Measurements from ENCODE around the gene CCDC33. TPM values are rescaled to one million over a fixed set of nuclear protein-coding genes. Genes with fewer than 3 reads are reported as not detected.

CCDC33 gene
- total RNA-seq, 3 donors from 2014 or later = 0.22 TPM; not detected in 2

- Histone ChIP-seq H3K36me3 (ENCODE audit: low read depth) (no peaks in the 10 kb centered on the region), H3K4me3 (no peak overlapping the region), H3K9me3 (no peaks in the 10 kb centered on the region), H3K4me1 (ENCODE audit: low read depth) (no peaks in the 10 kb centered on the region)
- intact Hi-C loops (cut with DNase I, micrococcal nuclease) = no loop called here
- DNase-seq (peak in 2 of 3 donors; percentile 39 to 65), ATAC-seq (peak; percentile 65)
- TF ChIP-seq CTCF (IDR thresholded peaks at IDR 0.05) = no peak
Measured at GRCh38 chr15:74307827-74308811, 72.0 kb downstream of the CCDC33 start.

- ATAC-seq = peak; percentile 23
Measured at GRCh38 chr15:74311734-74312444, 75.8 kb downstream of the CCDC33 start.

GRCh38 chr15:74312445-74313007 is 76.4 kb downstream of the CCDC33 start:
- no peaks in the 10 kb centered on the region for H3K9me3 ChIP-seq
- intact Hi-C loops (cut with DNase I, micrococcal nuclease) = loop anchor here in 1 of 2 donors (10.0 kb wide), 2 partner anchors 188 to 348 kb away; no protein-coding TSS in a partner anchor
- TF ChIP-seq CTCF (IDR thresholded peaks at IDR 0.05) = no peak
- DNase-seq (no peak), ATAC-seq (peak; percentile 17)
- H3K36me3 ChIP-seq (ENCODE audit: low read depth) = no peaks in the 10 kb centered on the region
- no peaks in the 10 kb centered on the region for H3K4me1 ChIP-seq (ENCODE audit: low read depth)
- H3K4me3 ChIP-seq = no peak overlapping the region

More at GRCh38 chr15:74311734-74312444, 75.8 kb downstream of the CCDC33 start:
- Histone ChIP-seq H3K9me3 (no peaks in the 10 kb centered on the region), H3K4me1 (ENCODE audit: low read depth) (no peaks in the 10 kb centered on the region), H3K36me3 (ENCODE audit: low read depth) (no peaks in the 10 kb centered on the region), H3K4me3 (no peak overlapping the region)
- DNase-seq = peak in 1 of 3 donors; percentile 28
- intact Hi-C loops (cut with DNase I, micrococcal nuclease) = loop anchor here in 1 of 2 donors (10.0 kb wide), 2 partner anchors 187 to 347 kb away; no protein-coding TSS in a partner anchor
- TF ChIP-seq CTCF (IDR thresholded peaks at IDR 0.05) = no peak

GRCh38 chr15:74313889-74314288 is 77.8 kb downstream of the CCDC33 start:
- no peak for TF ChIP-seq CTCF (IDR thresholded peaks at IDR 0.05)
- intact Hi-C loops (cut with DNase I, micrococcal nuclease) = loop anchor here in 1 of 2 donors (10.0 kb wide), 2 partner anchors 189 to 349 kb away; no protein-coding TSS in a partner anchor

GRCh38 chr15:74314795-74315438 is 78.8 kb downstream of the CCDC33 start:
- ATAC-seq (peak; percentile 25), DNase-seq (no peak)
- no peaks in the 10 kb centered on the region for H3K36me3 ChIP-seq (ENCODE audit: low read depth)
- H3K4me3 ChIP-seq = no peak overlapping the region
- TF ChIP-seq CTCF (IDR thresholded peaks at IDR 0.05) = no peak
- intact Hi-C loops (cut with DNase I, micrococcal nuclease) = loop anchor here in 1 of 2 donors (10.0 kb wide), 2 partner anchors 190 to 350 kb away; no protein-coding TSS in a partner anchor
- H3K4me1 ChIP-seq (ENCODE audit: low read depth) = no peaks in the 10 kb centered on the region
- no peaks in the 10 kb centered on the region for H3K9me3 ChIP-seq

More at GRCh38 chr15:74313889-74314288, 77.8 kb downstream of the CCDC33 start:
- no peaks in the 10 kb centered on the region for H3K36me3 ChIP-seq (ENCODE audit: low read depth)
- DNase-seq (no peak), ATAC-seq (no peak)
- H3K4me3 ChIP-seq = no peak overlapping the region
- H3K9me3 ChIP-seq = no peaks in the 10 kb centered on the region
- no peaks in the 10 kb centered on the region for H3K4me1 ChIP-seq (ENCODE audit: low read depth)
